Erythroblast (primary cell): ENCODE data around the gene DMWD.

ENCODE experiments used
- GATA1 ChIP-seq: IDR thresholded peaks from 2 replicates; pipeline ENCODE4 v1.6.1; 2011; ENCODE audit warnings: low read depth, mild to moderate bottlenecking, control low read depth, low read length, moderate library complexity
- POLR2A ChIP-seq: IDR thresholded peaks from 2 replicates; pipeline ENCODE4 v1.6.1; 2011; ENCODE audit warnings: mild to moderate bottlenecking, low read length

GRCh38 chr19:45767410-45767880, 25.2 kb downstream of the DMWD start:
- TF ChIP-seq POLR2A (no peak), GATA1 (no peak)
